Stimulated activated CD4-positive, alpha-beta T cell treated with anti-CD3 and anti-CD28 coated beads, Interleukin-2, amount 100 ng/mL, for 48 hours (primary cell): ENCODE results near the gene RNF141.

Experiments used
- DNase-seq, 2 donors: peaks; one replicate each; pipeline ENCODE4 v3.0.0-alpha.2; 2020

Gene RNF141

GRCh38 chr11:10478066-10478465 is 62.9 kb downstream of the RNF141 start:
- DNase-seq: no peak

GRCh38 chr11:10477690-10478046 is 63.3 kb downstream of the RNF141 start:
- DNase-seq: no peak

- no peak for DNase-seq
These were observed 63.9 kb downstream of the RNF141 start for GRCh38 chr11:10476927-10477689.

GRCh38 chr11:10476342-10476741 is 64.6 kb downstream of the RNF141 start:
- no peak for DNase-seq

GRCh38 chr11:10474551-10474950 is 66.4 kb downstream of the RNF141 start:
- no peak for DNase-seq

GRCh38 chr11:10473371-10473770 is 67.6 kb downstream of the RNF141 start:
- DNase-seq: no peak

- DNase-seq: no peak
These were observed 78.2 kb downstream of the RNF141 start for GRCh38 chr11:10462746-10463300.
